GM10266 (cell line): ENCODE data around the gene CMPK2.
A peak's percentile ranks its signal among the peaks of the same experiment; 100 is the strongest.

Experiments
- DNase-seq: peaks from one replicate; pipeline ENCODE4 v3.0.0; 2012; ENCODE audit errors: extremely low spot score
- CTCF ChIP-seq: IDR thresholded peaks from 2 replicates; pipeline ENCODE4 v1.5.1; 2012; ENCODE audit warnings: mild to moderate bottlenecking, low read depth; ENCODE audit not compliant: control insufficient read depth, insufficient read depth; ENCODE audit errors: missing control alignments

The CMPK2 gene

GRCh38 chr2:6865346-6866274 is at the start of gene CMPK2:
Gene CMPK2 (minus strand): TSS chr2:6865907. CDS start chr2:6865696, 211 bp downstream.
- peak; percentile 46 for TF ChIP-seq CTCF
- DNase-seq: peak; percentile 91

- DNase-seq: no peak
- no peak for TF ChIP-seq CTCF
Observed at GRCh38 chr2:6915399-6915798, 49.7 kb upstream of the CMPK2 start.

GRCh38 chr2:6914828-6915227 is 49.1 kb upstream of the CMPK2 start:
- no peak for TF ChIP-seq CTCF
- DNase-seq: no peak

- DNase-seq: no peak
- TF ChIP-seq CTCF: no peak
Observed at GRCh38 chr2:6913415-6914157, 47.9 kb upstream of the CMPK2 start.

- DNase-seq: no peak
Observed at GRCh38 chr2:6911721-6912120, 46.0 kb upstream of the CMPK2 start.

More at GRCh38 chr2:6911721-6912120, 46.0 kb upstream of the CMPK2 start:
- no peak for TF ChIP-seq CTCF
